HG03442 (cell line): ENCODE measurements around the gene SEM1.
A peak's percentile ranks its signal among the peaks of the same experiment; 100 is the strongest.
"Not testable (repeated sequence)": the region's sequence is repeated elsewhere in the genome, so short reads cannot be mapped to it uniquely, and the experiment has no call there.

Source experiments
- ATAC-seq: cut with Tn5 transposase; IDR thresholded peaks from one replicate; pipeline ENCODE4 v1.9.1; 2021; ENCODE audit warnings: mild to moderate bottlenecking, moderate library complexity; ENCODE audit not compliant: unreplicated experiment

The SEM1 gene

DNA sequence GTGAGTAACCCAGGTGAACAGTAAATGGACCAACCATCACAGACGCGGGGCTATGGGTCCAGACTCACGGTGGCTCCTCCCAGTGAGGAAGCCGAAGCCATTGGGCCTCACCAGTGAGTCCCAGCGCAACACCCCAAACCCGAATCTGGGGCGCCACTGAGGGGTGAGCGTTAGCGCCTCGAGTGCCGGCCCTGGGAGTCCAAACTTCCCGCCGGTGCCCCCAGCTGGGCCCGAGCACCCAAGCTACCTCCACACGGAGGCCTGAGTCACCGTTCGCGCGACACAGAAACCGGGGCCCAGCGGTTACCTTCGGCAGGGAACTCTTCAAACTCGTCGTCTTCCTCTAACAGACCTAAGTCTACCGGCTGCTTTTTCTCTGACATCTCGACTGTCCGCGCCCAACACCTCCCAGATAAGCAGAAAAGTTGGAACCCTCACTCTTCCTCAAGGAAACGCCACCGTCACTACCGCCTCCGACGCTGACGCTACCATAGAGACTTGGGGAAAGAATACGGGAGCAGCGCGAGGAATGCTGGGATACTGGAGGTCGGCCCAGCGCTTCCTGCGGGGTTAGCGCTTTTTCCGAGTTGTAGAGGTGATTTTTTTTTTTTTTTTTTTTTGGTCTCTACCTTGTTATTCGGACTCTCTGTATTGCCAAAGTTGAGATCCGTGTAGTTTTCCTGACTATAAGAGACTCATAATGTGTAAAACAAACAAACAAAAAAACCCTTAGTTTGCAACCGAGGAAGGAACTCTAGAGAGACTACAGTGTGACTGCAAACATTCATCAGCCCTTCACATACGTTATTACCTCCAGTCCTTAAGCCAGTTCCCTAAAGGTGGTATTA is at the start of gene SEM1:
SEM1 (minus strand) TSS at position 466 of the 848 bp plus-strand sequence; CDS start at position 383, 83 bp downstream.
- ATAC-seq = peak; percentile 83

GRCh38 chr7:96757880-96758279 is 48.2 kb upstream of the SEM1 start:
- ATAC-seq = not testable (repeated sequence)

- ATAC-seq = no peak
Measured at GRCh38 chr7:96747418-96747940, 37.8 kb upstream of the SEM1 start.

GRCh38 chr7:96740130-96740529 is 30.5 kb upstream of the SEM1 start:
- no peak for ATAC-seq

- ATAC-seq = no peak
Measured at GRCh38 chr7:96739609-96740008, 30.0 kb upstream of the SEM1 start.

- no peak for ATAC-seq
Measured at GRCh38 chr7:96739167-96739566, 29.5 kb upstream of the SEM1 start.

- no peak for ATAC-seq
Measured at GRCh38 chr7:96738705-96739104, 29.1 kb upstream of the SEM1 start.

- ATAC-seq = no peak
Measured at GRCh38 chr7:96737545-96738050, 28.0 kb upstream of the SEM1 start.

DNA sequence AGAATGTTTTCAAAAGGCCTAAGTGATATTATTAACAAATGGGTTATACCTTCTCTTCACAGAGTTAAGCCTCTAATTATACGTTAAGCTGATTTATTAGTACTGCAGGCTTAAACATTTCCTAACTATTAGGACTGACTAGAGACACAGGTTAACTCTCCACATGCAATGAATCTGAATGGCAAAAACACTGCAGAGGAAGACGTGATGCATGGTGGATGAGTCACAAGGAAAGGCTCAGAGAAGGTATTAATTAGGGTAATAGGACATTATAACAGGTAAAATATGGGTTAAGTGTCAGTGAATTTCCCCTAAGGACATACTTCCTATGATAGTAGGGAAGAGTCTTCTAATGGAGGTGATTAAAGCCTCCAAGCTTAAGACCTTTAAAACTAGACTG is 24.7 kb upstream of the SEM1 start:
- ATAC-seq = no peak

DNA sequence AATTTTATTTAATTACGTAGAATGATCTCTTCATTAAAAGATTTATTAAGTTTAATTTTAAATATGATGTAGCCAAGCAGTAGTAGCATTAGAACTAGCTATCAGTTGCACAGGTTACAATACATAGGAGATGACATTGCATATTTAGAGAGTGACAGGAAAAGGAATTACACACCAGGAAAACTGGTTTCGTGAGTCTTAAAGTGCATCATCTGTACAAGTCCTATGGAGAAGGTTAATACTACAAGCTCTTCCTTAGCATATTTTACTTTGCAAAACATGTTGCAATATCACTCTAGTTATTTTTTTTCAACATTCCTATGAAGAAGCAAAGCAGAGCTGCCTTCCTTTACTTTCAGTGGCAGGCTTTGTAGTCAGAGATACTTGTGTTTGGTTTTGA is 20.2 kb upstream of the SEM1 start:
- ATAC-seq = no peak

- no peak for ATAC-seq
Measured at GRCh38 chr7:96728139-96728538, 18.5 kb upstream of the SEM1 start.

DNA sequence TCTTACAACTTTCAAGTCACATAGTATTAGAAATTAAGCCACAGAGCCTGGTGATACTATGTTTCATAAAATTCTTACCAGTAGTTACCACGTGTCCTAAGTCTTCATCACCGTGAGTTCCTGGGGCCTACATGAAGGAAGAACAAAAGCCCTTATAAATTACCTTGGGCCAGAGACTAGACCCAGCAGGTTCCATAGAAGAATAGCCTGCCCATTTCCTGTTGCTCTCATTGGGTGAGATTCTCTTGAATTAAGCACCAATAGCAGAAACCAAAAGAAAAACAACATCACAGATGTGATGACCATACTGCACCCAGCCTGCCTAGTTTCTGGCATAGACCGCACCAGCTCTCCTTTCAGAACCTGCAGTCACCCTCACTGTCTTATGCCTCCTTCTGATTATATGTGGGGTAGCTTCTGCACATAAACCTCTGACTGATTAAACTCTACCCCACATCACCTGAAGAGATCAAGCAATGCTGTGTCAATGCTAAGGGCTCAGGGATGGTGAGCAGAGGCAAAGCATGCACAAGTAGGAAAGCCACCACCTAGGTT is 18.0 kb upstream of the SEM1 start:
- ATAC-seq = no peak

GRCh38 chr7:96723622-96724021 is 14.0 kb upstream of the SEM1 start:
- ATAC-seq = no peak

- not testable (repeated sequence) for ATAC-seq
Measured at GRCh38 chr7:96722928-96723327, 13.3 kb upstream of the SEM1 start.

DNA sequence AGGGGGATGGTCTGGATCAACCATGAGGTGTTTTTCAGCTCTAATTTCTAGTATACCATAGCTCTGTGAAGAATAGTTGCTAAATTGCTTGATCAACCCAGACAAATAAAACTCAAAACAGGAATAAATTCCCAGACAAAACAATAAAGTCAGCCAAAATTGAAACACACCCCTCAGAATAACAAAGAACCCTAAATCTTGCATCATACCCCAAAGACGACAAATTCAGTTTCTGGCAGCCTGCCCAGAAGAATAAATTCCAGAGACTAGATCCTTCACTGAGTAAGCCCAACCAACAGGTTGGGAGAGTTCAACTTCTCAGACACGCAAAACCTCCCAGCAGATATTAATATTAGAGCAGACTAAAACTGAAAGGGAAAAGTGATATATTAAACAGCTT is 11.2 kb upstream of the SEM1 start:
- ATAC-seq = no peak

- no peak for ATAC-seq
Measured at GRCh38 chr7:96719164-96719563, 9.5 kb upstream of the SEM1 start.

DNA sequence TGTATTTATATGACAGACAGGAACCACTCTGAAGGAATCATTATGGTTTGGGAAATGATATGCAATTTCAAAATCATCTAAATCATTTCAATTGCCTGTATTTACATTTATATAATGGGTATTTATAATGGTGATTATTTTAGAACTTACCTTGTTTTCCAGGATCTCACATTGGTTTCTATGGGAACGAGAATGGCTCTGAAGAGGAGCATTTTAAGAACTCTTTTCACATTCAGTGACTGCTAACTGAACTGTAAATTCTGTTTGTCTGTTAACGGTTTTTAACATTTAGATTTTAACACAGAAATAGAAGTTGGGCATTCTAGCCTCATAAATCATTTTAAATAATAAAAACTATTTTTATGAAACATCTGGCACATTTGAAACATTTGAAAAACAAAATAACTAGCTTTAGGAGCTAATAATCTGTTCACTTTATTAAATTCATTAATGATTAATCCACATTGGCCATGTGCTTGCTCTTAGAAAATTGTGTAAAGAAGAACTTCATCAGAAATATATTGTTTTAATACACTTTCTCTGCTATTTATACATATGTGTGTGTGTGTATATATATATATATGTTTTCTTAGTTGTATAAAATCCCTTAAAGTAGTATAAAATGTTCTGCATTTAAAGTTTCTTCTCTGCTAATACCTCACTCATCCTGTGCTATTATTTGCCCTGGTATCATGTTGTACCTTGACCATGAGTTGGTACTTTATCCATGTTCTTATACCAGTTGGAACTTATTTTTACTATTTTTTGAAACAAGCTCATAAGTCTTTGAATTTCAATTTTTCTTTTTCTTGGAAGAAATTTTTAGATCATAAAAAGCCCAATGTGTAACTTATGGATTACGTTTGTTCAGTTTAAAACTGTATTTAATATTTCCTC is 8.7 kb upstream of the SEM1 start:
- no peak for ATAC-seq

DNA sequence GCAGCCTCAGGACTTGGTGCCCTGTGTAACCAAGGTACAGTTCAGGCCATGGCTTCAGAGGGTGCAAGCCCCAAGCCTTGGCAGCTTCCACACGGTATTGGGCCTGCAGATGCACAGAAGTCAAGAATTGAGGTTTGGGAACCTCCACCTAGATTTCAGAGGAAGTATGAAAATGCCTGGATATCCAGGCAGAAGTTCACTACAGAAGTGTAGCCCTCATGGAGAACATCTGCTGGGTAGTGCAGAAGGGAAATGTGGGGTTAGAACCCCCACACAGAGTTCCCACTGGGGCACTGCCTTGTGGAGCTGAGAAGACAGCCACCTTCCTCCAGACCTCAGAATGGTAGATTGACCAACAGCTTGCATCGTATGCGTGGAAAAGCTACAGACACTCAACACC is 3.4 kb upstream of the SEM1 start:
- ATAC-seq = no peak

GRCh38 chr7:96710544-96710943 is 898 bp upstream of the SEM1 start:
- no peak for ATAC-seq

DNA sequence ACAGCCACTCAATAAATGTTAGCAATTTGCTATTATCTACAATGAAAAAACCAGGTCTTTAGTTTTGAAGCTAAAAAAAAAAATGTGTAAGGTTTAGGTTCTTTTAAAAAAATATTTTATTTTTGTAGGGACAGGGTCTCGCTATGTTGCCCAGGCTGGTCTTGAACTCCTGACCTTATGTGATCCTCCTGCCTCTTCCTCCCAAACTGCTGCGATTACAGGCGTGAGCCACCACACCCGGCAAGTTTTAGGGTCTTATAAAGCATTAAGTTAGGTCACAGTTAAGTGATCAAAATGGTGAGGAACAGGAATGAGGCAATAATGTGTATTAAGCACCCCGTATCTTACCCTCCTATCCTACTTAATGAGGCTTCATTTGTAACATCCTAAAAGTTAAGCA is 774 bp downstream of the SEM1 start:
- peak; percentile 4 for ATAC-seq
